ENCODE results near the gene DCAF10.

GRCh38 chr9:37870081-37870798, 69.6 kb downstream of the DCAF10 start:
- TF ChIP-seq, protein P1, sequence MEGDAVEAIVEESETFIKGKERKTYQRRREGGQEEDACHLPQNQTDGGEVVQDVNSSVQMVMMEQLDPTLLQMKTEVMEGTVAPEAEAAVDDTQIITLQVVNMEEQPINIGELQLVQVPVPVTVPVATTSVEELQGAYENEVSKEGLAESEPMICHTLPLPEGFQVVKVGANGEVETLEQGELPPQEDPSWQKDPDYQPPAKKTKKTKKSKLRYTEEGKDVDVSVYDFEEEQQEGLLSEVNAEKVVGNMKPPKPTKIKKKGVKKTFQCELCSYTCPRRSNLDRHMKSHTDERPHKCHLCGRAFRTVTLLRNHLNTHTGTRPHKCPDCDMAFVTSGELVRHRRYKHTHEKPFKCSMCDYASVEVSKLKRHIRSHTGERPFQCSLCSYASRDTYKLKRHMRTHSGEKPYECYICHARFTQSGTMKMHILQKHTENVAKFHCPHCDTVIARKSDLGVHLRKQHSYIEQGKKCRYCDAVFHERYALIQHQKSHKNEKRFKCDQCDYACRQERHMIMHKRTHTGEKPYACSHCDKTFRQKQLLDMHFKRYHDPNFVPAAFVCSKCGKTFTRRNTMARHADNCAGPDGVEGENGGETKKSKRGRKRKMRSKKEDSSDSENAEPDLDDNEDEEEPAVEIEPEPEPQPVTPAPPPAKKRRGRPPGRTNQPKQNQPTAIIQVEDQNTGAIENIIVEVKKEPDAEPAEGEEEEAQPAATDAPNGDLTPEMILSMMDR (IDR thresholded peaks at IDR 0.05; ENCODE audit: poor library complexity, severe bottlenecking): no peak
- TF ChIP-seq, protein P2, sequence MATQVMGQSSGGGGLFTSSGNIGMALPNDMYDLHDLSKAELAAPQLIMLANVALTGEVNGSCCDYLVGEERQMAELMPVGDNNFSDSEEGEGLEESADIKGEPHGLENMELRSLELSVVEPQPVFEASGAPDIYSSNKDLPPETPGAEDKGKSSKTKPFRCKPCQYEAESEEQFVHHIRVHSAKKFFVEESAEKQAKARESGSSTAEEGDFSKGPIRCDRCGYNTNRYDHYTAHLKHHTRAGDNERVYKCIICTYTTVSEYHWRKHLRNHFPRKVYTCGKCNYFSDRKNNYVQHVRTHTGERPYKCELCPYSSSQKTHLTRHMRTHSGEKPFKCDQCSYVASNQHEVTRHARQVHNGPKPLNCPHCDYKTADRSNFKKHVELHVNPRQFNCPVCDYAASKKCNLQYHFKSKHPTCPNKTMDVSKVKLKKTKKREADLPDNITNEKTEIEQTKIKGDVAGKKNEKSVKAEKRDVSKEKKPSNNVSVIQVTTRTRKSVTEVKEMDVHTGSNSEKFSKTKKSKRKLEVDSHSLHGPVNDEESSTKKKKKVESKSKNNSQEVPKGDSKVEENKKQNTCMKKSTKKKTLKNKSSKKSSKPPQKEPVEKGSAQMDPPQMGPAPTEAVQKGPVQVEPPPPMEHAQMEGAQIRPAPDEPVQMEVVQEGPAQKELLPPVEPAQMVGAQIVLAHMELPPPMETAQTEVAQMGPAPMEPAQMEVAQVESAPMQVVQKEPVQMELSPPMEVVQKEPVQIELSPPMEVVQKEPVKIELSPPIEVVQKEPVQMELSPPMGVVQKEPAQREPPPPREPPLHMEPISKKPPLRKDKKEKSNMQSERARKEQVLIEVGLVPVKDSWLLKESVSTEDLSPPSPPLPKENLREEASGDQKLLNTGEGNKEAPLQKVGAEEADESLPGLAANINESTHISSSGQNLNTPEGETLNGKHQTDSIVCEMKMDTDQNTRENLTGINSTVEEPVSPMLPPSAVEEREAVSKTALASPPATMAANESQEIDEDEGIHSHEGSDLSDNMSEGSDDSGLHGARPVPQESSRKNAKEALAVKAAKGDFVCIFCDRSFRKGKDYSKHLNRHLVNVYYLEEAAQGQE (IDR thresholded peaks at IDR 0.05; ENCODE audit: borderline replicate concordance): no peak
- TF ChIP-seq RAD21 (conservative IDR thresholded peaks at IDR 0.05): no peak

Data from neural cell (in vitro differentiated cells).